DOHH2 (cell line): ENCODE measurements around the gene SSH2.

Source experiments
- EZH2phosphoT487 ChIP-seq: fragments of 200-600 bp; sonication (generic); IDR thresholded peaks from 2 replicates; pipeline ENCODE4 v1.6.1; 2017; ENCODE audit warnings: borderline replicate concordance, mild to moderate bottlenecking, antibody characterized with exemption, low read length, moderate library complexity, mixed read lengths
- TF ChIP-seq, protein P1 (sequence below): fragments of 200-600 bp; sonication (generic); IDR thresholded peaks from one replicate; pipeline ENCODE4 v1.5.1; 2014; ENCODE audit warnings: antibody characterized with exemption, mild to moderate bottlenecking, low read depth, low read length; ENCODE audit not compliant: poor library complexity, severe bottlenecking

DNA sequence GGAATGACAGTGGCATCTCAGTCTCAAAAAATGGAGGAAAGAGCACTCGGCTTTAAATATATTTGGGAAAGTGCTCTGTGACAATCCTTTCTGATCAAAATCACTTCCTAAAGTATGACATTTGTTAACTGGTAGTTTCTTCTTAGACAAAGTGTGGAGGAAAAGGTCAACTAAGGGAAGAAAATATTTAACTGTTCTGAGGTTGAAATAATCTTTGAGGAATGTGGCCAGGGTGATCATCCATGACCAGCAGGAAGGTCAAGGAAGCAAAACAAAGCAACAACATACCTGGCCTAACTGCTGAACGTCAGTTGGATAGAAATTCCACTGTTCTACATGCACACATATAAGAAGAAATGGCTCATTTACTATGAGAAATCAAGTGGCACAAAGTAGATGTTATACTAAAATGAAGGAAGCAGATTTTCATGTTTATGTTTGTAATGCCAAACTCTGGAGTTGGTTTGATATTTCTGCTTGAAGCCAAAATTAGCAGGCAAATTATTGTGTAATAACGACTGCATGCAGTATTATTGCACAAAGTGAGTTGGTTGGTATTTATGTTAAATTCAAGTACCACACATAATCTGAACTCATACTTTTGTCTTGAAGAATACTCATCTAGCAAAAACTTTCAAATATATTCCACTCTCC is 220.0 kb downstream of the SSH2 start:
- no peak for TF ChIP-seq EZH2phosphoT487
- TF ChIP-seq, protein P1, sequence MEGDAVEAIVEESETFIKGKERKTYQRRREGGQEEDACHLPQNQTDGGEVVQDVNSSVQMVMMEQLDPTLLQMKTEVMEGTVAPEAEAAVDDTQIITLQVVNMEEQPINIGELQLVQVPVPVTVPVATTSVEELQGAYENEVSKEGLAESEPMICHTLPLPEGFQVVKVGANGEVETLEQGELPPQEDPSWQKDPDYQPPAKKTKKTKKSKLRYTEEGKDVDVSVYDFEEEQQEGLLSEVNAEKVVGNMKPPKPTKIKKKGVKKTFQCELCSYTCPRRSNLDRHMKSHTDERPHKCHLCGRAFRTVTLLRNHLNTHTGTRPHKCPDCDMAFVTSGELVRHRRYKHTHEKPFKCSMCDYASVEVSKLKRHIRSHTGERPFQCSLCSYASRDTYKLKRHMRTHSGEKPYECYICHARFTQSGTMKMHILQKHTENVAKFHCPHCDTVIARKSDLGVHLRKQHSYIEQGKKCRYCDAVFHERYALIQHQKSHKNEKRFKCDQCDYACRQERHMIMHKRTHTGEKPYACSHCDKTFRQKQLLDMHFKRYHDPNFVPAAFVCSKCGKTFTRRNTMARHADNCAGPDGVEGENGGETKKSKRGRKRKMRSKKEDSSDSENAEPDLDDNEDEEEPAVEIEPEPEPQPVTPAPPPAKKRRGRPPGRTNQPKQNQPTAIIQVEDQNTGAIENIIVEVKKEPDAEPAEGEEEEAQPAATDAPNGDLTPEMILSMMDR: no peak
